Nephron progenitor cell (in vitro differentiated cells): ENCODE measurements around the gene KIF15.
A peak's percentile ranks its signal among the peaks of the same experiment; 100 is the strongest.
"Not testable (repeated sequence)": the region's sequence is repeated elsewhere in the genome, so short reads cannot be mapped to it uniquely, and the experiment has no call there.

Experiments
- DNase-seq: peaks from one replicate; pipeline ENCODE4 v3.0.0; 2021
- H3K27ac Mint-ChIP-seq: 2 replicates; pipeline ENCODE4 v1.8.0; 2021; ENCODE audit warnings: mild to moderate bottlenecking, moderate library complexity, mixed read lengths
- H3K27me3 Mint-ChIP-seq: 2 replicates; pipeline ENCODE4 v1.8.0; 2021; ENCODE audit warnings: mild to moderate bottlenecking, low read depth, mixed read lengths; ENCODE audit not compliant: poor library complexity
- H3K36me3 Mint-ChIP-seq: 2 replicates; pipeline ENCODE4 v1.8.0; 2021; ENCODE audit warnings: low read depth, mixed read lengths
- H3K4me1 Mint-ChIP-seq: 2 replicates; pipeline ENCODE4 v1.8.0; 2021; ENCODE audit warnings: mixed read lengths
- H3K4me3 Mint-ChIP-seq: 2 replicates; pipeline ENCODE4 v1.8.0; 2021; ENCODE audit warnings: mild to moderate bottlenecking, moderate library complexity, mixed read lengths
- H3K9me3 Mint-ChIP-seq: 2 replicates; pipeline ENCODE4 v1.8.0; 2021; ENCODE audit warnings: mild to moderate bottlenecking, moderate library complexity, mixed read lengths
- TF ChIP-seq, protein P1 (sequence below): fragments of 200-600 bp; sonication (generic); IDR thresholded peaks from 2 replicates; pipeline ENCODE4 v1.5.0; 2021; ENCODE audit warnings: antibody characterized with exemption

KIF15 gene

DNA sequence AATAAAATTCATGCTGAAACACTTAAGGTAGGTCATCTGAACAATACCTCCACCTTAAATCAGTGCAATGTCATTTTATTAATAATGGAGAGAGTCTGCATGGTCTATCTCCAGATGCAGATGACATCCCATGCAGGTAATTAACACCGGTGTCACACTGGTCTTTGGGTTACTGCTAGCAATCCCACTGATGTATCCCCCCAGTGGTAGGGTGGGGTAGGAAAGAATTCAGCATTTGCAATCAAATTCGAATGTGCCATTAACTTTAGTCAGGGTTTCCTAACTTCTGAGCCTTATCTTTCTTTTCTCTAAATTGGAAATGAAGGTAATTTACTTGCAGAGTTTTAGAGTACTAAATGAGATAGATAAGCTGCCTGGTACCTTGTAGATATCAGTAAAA lies 44.4 kb downstream of the KIF15 start:
- Mint-ChIP-seq H3K27ac (no peak overlapping the region), H3K4me3 (no peak overlapping the region), H3K27me3 (no peaks in the 10 kb centered on the region), H3K36me3 (peaks cover 51% of the 10 kb centered on the region), H3K9me3 (no peaks in the 10 kb centered on the region), H3K4me1 (no peaks in the 10 kb centered on the region)
- TF ChIP-seq, protein P1, sequence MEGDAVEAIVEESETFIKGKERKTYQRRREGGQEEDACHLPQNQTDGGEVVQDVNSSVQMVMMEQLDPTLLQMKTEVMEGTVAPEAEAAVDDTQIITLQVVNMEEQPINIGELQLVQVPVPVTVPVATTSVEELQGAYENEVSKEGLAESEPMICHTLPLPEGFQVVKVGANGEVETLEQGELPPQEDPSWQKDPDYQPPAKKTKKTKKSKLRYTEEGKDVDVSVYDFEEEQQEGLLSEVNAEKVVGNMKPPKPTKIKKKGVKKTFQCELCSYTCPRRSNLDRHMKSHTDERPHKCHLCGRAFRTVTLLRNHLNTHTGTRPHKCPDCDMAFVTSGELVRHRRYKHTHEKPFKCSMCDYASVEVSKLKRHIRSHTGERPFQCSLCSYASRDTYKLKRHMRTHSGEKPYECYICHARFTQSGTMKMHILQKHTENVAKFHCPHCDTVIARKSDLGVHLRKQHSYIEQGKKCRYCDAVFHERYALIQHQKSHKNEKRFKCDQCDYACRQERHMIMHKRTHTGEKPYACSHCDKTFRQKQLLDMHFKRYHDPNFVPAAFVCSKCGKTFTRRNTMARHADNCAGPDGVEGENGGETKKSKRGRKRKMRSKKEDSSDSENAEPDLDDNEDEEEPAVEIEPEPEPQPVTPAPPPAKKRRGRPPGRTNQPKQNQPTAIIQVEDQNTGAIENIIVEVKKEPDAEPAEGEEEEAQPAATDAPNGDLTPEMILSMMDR = no peak
- DNase-seq = no peak

DNA sequence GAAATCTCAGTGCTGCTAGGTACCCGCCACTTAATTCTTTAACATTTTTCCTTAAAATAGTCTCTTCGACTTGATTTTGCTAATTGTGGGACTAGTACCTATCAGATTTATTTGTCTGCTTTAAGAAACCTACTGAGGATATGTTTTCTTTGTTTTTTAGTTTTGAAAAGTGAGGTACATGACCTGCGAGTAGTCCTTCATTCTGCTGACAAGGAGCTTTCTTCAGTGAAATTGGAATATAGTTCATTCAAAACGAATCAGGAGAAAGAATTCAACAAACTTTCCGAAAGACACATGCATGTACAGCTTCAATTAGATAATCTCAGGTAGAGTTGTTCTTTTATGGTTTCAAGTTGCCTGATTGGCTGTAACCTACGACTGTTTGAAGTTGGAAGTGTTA lies 53.2 kb downstream of the KIF15 start:
- peaks cover 66% of the 10 kb centered on the region for H3K36me3 Mint-ChIP-seq
- TF ChIP-seq, protein P1 = no peak

DNA sequence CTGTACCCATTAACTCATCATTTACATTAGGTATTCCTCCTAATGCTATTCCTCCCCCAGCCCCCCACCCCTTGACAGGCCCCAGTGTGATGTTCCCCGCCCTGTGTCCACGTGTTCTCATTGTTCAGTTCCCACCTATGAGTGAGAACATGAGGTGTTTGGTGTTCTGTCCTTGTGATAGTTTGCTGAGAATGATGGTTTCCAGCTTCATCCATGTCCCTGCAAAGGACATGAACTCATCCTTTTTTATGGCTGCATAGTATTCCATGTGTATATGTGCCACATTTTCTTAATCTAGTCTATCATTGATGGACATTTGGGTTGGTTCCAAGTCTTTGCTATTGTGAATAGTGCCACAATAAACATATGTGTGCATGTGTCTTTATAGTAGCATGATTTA lies 54.7 kb downstream of the KIF15 start:
- not testable (repeated sequence) for H3K4me3 Mint-ChIP-seq, DNase-seq, H3K27ac Mint-ChIP-seq, H3K27me3 Mint-ChIP-seq, H3K4me1 Mint-ChIP-seq
- H3K36me3 Mint-ChIP-seq = peaks cover 73% of the 10 kb centered on the region
- H3K9me3 Mint-ChIP-seq = peaks cover 46% of the 10 kb centered on the region

More for the DNA sequence above, 53.2 kb downstream of the KIF15 start:
- no peak overlapping the region for H3K27ac Mint-ChIP-seq
- no peaks in the 10 kb centered on the region for H3K27me3 Mint-ChIP-seq
- peaks cover 40% of the 10 kb centered on the region for H3K9me3 Mint-ChIP-seq
- H3K4me1 Mint-ChIP-seq = no peaks in the 10 kb centered on the region
- no peak overlapping the region for H3K4me3 Mint-ChIP-seq
- DNase-seq = no peak

DNA sequence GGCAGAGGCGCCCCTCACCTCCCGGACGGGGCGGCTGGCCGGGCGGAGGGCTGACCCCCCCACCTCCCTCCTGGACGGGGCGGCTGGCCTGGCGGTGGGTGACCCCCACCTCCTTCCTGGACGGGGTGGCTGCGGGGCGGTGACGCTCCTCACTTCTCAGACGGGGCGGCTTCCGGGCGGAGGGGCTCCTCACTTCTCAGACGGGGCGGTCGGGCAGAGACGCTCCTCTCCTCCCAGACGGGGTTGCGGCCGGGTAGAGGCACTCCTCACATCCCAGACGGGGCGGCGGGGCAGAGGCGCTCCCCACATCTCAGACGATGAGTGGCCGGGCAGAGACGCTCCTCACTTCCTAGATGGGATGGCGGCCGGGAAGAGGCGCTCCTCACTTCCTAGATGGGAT lies 59.6 kb downstream of the KIF15 start:
- not testable (repeated sequence) for H3K27ac Mint-ChIP-seq, DNase-seq, H3K27me3 Mint-ChIP-seq, H3K4me3 Mint-ChIP-seq, H3K4me1 Mint-ChIP-seq
- peaks cover 77% of the 10 kb centered on the region for H3K36me3 Mint-ChIP-seq
- H3K9me3 Mint-ChIP-seq = peaks cover 60% of the 10 kb centered on the region

DNA sequence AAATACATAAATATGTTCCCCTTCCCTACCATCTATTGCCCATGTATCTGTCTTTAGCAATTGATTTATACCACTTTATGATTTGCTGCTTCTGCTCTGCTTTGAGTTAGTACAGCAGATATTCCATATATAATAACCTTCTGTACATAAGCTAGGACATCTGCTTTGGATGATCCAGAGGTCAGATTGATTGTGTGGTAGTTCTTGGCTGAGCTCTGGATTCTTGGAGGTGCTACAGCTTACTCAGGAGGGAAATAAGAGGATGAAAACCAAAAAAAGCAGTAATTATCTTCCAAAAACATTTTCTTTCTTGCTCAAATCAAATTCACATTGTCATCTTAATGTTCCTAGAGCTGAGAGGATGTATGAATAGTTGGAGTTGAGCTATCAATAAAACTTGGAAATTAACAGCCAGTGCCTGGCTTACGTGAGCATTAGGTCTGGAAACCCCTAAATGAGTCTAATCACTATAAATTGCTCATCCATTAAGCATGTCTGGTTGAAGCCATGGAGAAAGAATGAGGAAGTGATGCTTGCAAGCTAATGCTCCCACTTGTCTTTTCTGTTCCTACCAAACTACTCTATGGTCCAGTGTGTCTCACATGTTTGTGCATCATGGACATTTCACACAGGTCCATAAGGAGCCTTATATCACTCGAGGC lies 63.8 kb downstream of the KIF15 start:
- no peak overlapping the region for H3K4me3 Mint-ChIP-seq
- no peak for DNase-seq
- no peaks in the 10 kb centered on the region for H3K4me1 Mint-ChIP-seq
- TF ChIP-seq, protein P1 = no peak
- H3K27me3 Mint-ChIP-seq = no peaks in the 10 kb centered on the region
- H3K27ac Mint-ChIP-seq = no peak overlapping the region
- H3K9me3 Mint-ChIP-seq = peaks cover 20% of the 10 kb centered on the region
- peaks cover 69% of the 10 kb centered on the region for H3K36me3 Mint-ChIP-seq

DNA sequence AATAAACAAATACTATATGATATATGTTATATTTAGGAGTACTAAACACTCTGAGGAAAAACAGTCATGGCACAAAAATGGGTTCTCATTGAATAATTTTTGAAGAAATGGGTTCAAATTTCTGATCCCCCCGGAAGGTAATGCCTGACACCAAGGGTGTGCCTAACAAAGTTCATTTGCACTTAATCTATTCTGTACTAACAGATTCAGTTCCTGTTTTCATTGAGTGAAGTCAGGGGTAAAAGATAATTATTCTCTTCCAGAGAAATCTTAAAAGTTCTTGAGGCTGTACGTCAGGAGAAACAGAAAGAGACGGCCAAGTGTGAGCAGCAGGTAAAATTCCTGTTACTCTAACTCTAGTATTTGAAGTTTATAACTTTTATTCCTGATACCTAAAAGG lies 65.6 kb downstream of the KIF15 start:
- TF ChIP-seq, protein P1 = no peak
- no peak for DNase-seq
- peaks cover 10% of the 10 kb centered on the region for H3K9me3 Mint-ChIP-seq
- H3K27me3 Mint-ChIP-seq = no peaks in the 10 kb centered on the region
- peaks cover 70% of the 10 kb centered on the region for H3K36me3 Mint-ChIP-seq
- H3K4me3 Mint-ChIP-seq = no peak overlapping the region
- H3K4me1 Mint-ChIP-seq = no peaks in the 10 kb centered on the region
- H3K27ac Mint-ChIP-seq = no peak overlapping the region

DNA sequence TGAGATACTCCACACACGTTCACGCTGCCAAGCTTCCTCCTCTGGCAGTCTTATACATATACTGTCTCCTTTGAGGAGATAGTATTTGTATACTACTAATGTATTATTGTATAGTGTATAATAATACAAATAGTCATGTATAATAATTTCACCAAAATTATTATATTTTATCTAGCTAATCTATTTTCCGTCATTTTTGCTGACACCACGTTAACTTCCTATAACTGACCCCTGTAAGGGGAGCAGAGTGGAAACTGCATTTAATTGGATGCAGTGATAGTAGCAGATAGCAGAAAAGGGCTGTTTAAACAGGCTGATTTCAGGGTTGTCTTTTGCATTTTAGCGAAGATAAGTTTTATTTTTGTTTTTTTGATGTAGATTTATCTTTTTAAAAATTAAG lies 69.6 kb downstream of the KIF15 start:
- peak overlapping the region; percentile 57 for H3K27ac Mint-ChIP-seq
- no peaks in the 10 kb centered on the region for H3K4me1 Mint-ChIP-seq
- no peak overlapping the region for H3K4me3 Mint-ChIP-seq
- TF ChIP-seq, protein P1 = no peak
- peaks cover 73% of the 10 kb centered on the region for H3K36me3 Mint-ChIP-seq
- peaks cover 7% of the 10 kb centered on the region for H3K9me3 Mint-ChIP-seq
- no peak for DNase-seq
- no peaks in the 10 kb centered on the region for H3K27me3 Mint-ChIP-seq
